GM23338 (cell line): Measurements from ENCODE around the gene JARID2. TPM values are rescaled to one million over a fixed set of nuclear protein-coding genes. Genes with fewer than 3 reads are reported as not detected.

Source experiments
- ATAC-seq: fragments of 200-7000 bp; cut with Tn5 transposase; 3 replicates; pipeline ENCODE4 v1.9.1; 2020
- DNase-seq: peaks from one replicate; pipeline ENCODE4 v3.0.0-alpha.2; 2015; ENCODE audit warnings: low spot score
- H2AFZ ChIP-seq: fragments of 200-600 bp; sonication (generic); 2 replicates; pipeline ENCODE4 v1.8.0; 2016; ENCODE audit warnings: antibody characterized with exemption, mild to moderate bottlenecking, moderate library complexity
- H3F3A ChIP-seq: fragments of 200-600 bp; sonication (generic); replicated peaks from 2 replicates; pipeline ENCODE4 v1.8.0; 2017; ENCODE audit warnings: antibody characterized with exemption, mixed run types, low read depth
- H3K27ac ChIP-seq: fragments of 200-600 bp; sonication (generic); 2 replicates; pipeline ENCODE4 v1.6.1; 2016; ENCODE audit warnings: low read depth
- H3K27me3 ChIP-seq: fragments of 200-600 bp; sonication (generic); 2 replicates; pipeline ENCODE4 v1.8.0; 2016; ENCODE audit warnings: mild to moderate bottlenecking, mixed run types, moderate library complexity; ENCODE audit not compliant: insufficient read depth
- H3K36me3 ChIP-seq: fragments of 200-600 bp; sonication (generic); 2 replicates; pipeline ENCODE4 v1.8.0; 2016; ENCODE audit warnings: mild to moderate bottlenecking; ENCODE audit not compliant: insufficient read depth
- H3K4me1 ChIP-seq: fragments of 200-600 bp; sonication (generic); 2 replicates; pipeline ENCODE4 v1.8.0; 2016; ENCODE audit warnings: mild to moderate bottlenecking, moderate library complexity; ENCODE audit not compliant: insufficient read depth
- H3K4me2 ChIP-seq: fragments of 200-600 bp; sonication (generic); 2 replicates; pipeline ENCODE4 v1.7.1; 2017; ENCODE audit warnings: mixed run types
- H3K4me3 ChIP-seq: fragments of 200-600 bp; sonication (generic); 2 replicates; pipeline ENCODE4 v1.6.1; 2016; ENCODE audit warnings: mixed run types
- H3K79me2 ChIP-seq: fragments of 200-600 bp; sonication (generic); replicated peaks from 2 replicates; pipeline ENCODE4 v1.8.0; 2017; ENCODE audit warnings: mild to moderate bottlenecking; ENCODE audit not compliant: insufficient read depth
- H3K9me2 ChIP-seq: fragments of 200-600 bp; sonication (generic); 2 replicates; pipeline ENCODE4 v1.8.0; 2017; ENCODE audit not compliant: insufficient read depth
- H4K20me1 ChIP-seq: fragments of 200-600 bp; sonication (generic); replicated peaks from 2 replicates; pipeline ENCODE4 v1.8.0; 2017; ENCODE audit warnings: mild to moderate bottlenecking; ENCODE audit not compliant: insufficient read depth
- H3K27ac Mint-ChIP-seq: 2 replicates; pipeline ENCODE4 v1.8.0; 2020; ENCODE audit warnings: inconsistent platforms, mild to moderate bottlenecking, moderate library complexity, mixed read lengths
- H3K27me3 Mint-ChIP-seq: 3 replicates; pipeline ENCODE4 v1.8.0; 2022; ENCODE audit warnings: low read depth, mild to moderate bottlenecking, moderate library complexity, mixed read lengths, inconsistent platforms; ENCODE audit not compliant: insufficient read depth, poor library complexity
- H3K36me3 Mint-ChIP-seq: 3 replicates; pipeline ENCODE4 v1.8.0; 2021; ENCODE audit warnings: low read depth, mild to moderate bottlenecking, inconsistent platforms, moderate library complexity, mixed read lengths
- H3K4me1 Mint-ChIP-seq: 3 replicates; pipeline ENCODE4 v1.8.0; 2020; ENCODE audit warnings: mild to moderate bottlenecking, inconsistent platforms, mixed read lengths
- H3K4me3 Mint-ChIP-seq: 3 replicates; pipeline ENCODE4 v1.8.0; 2021; ENCODE audit warnings: moderate library complexity, mild to moderate bottlenecking, inconsistent platforms, mixed read lengths
- H3K9me3 Mint-ChIP-seq: 3 replicates; pipeline ENCODE4 v1.8.0; 2020; ENCODE audit warnings: moderate library complexity, mild to moderate bottlenecking, inconsistent platforms, mixed read lengths
- CREB1 ChIP-seq: fragments of 250-450 bp; sonication (Bioruptor Pico); IDR thresholded peaks from 2 replicates; pipeline ENCODE4 v1.5.0; 2020; ENCODE audit warnings: low read depth, mild to moderate bottlenecking, moderate library complexity
- CTCF ChIP-seq, 2 experiments: fragments of 200-600 bp in 1 of 2; sonication (generic) in 1 of 2; conservative IDR thresholded peaks; 2 replicates each; pipeline versions ENCODE4 v1.5.1 to v1.6.1; 2016 to 2017; ENCODE audit warnings: antibody characterized with exemption in 2 of 2, low read depth in 2 of 2, mild to moderate bottlenecking in 2 of 2, moderate library complexity in 1 of 2
- ETS1 ChIP-seq: IDR thresholded peaks from 2 replicates; pipeline ENCODE4 v1.6.1; 2016; ENCODE audit warnings: antibody characterized with exemption
- EZH2 ChIP-seq: fragments of 200-600 bp; sonication (generic); IDR thresholded peaks from one replicate; pipeline ENCODE4 v1.8.0; 2017; ENCODE audit warnings: antibody characterized with exemption, mild to moderate bottlenecking, low read depth; ENCODE audit not compliant: unreplicated experiment
- EZH2phosphoT487 ChIP-seq: fragments of 200-600 bp; sonication (generic); IDR thresholded peaks from one replicate; pipeline ENCODE4 v1.8.1; 2018; ENCODE audit warnings: antibody characterized with exemption; ENCODE audit not compliant: unreplicated experiment
- JUNB ChIP-seq: IDR thresholded peaks from one replicate; pipeline ENCODE4 v1.6.1; 2016; ENCODE audit warnings: antibody characterized with exemption; ENCODE audit not compliant: unreplicated experiment
- NANOG ChIP-seq: IDR thresholded peaks from 2 replicates; pipeline ENCODE4 v1.6.1; 2016; ENCODE audit warnings: antibody characterized with exemption, borderline replicate concordance
- POLR2AphosphoS5 ChIP-seq: IDR thresholded peaks from 2 replicates; pipeline ENCODE4 v1.6.1; 2016; ENCODE audit warnings: antibody characterized with exemption, low read depth
- REST ChIP-seq: IDR thresholded peaks from one replicate; pipeline ENCODE4 v1.6.1; 2018; ENCODE audit warnings: antibody characterized with exemption; ENCODE audit not compliant: unreplicated experiment
- STAT1 ChIP-seq: IDR thresholded peaks from one replicate; pipeline ENCODE4 v1.6.1; 2016; ENCODE audit warnings: antibody characterized with exemption; ENCODE audit not compliant: unreplicated experiment
- ZNF114 ChIP-seq: fragments of 250-450 bp; sonication (Bioruptor Pico); IDR thresholded peaks from 2 replicates; pipeline ENCODE4 v1.5.0; 2020; ENCODE audit warnings: mild to moderate bottlenecking, moderate library complexity
- ZNF331 ChIP-seq: fragments of 250-450 bp; sonication (Bioruptor Pico); IDR thresholded peaks from 2 replicates; pipeline ENCODE4 v1.5.0; 2020; ENCODE audit warnings: low read depth, mild to moderate bottlenecking, moderate library complexity
- ZNF462 ChIP-seq: fragments of 250-450 bp; sonication (Bioruptor Pico); IDR thresholded peaks from 2 replicates; pipeline ENCODE4 v1.5.0; 2020; ENCODE audit warnings: mild to moderate bottlenecking, moderate library complexity
- polyA plus RNA-seq: library from polyadenylated mRNA; unstranded; fragments of >200 nt; fragmentation: Nextera tagmentation; extraction: Ambion mirVana; gene quantifications from 2 replicates; pipeline ENCODE4 v1.2.1, GENCODE V29; 2016
- total RNA-seq: library from RNA; depleted of rRNA; stranded (reverse); fragments of >200 nt; shearing (Covaris generic); gene quantifications from 2 replicates; pipeline ENCODE4 v1.2.3, GENCODE V29; 2014

JARID2 gene
- total and polyA plus RNA-seq, 2 experiments from 2014 or later, result 92.8 to 196 TPM

- Mint-ChIP-seq H3K4me1 (peaks cover 6% of the 10 kb centered on the region), H3K36me3 (peaks cover 4% of the 10 kb centered on the region; the same call in 2 of the 3 replicates), H3K9me3 (peaks cover 4% of the 10 kb centered on the region), H3K4me3 (no peak overlapping the region), H3K27me3 (peaks cover 10% of the 10 kb centered on the region), H3K27ac (no peak overlapping the region)
- Histone ChIP-seq H3K4me3 (no peak overlapping the region), H3K27ac (no peak overlapping the region), H3K4me2 (no peak overlapping the region), H3K79me2 (no peaks in the 10 kb centered on the region), H4K20me1 (no peaks in the 10 kb centered on the region), H2AFZ (no peak overlapping the region; the same call in 1 of the 2 replicates), H3K27me3 (no peaks in the 10 kb centered on the region), H3K36me3 (no peaks in the 10 kb centered on the region; the same call in 1 of the 2 replicates), H3K9me2 (no peaks in the 10 kb centered on the region), H3K4me1 (no peaks in the 10 kb centered on the region), H3F3A (no peaks in the 10 kb centered on the region)
- ATAC-seq (no peak), DNase-seq (no peak)
- TF ChIP-seq ZNF114 (CRISPR knock-in tag) (no peak), STAT1 (no peak), EZH2phosphoT487 (no peak), CREB1 (CRISPR knock-in tag) (no peak), EZH2 (no peak), ZNF462 (CRISPR knock-in tag) (no peak), REST (no peak), ETS1 (no peak), JUNB (no peak), ZNF331 (CRISPR knock-in tag) (no peak), NANOG (no peak), POLR2AphosphoS5 (no peak), CTCF (conservative IDR thresholded peaks at IDR 0.05; ENCODE audit: low read depth in 2 of 2) (no peak)
These were observed 45.8 kb upstream of the JARID2 start for GRCh38 chr6:15200087-15200486.
